Measurements from ENCODE around the gene NR4A1.
A peak's percentile ranks its signal among the peaks of the same experiment; 100 is the strongest.

The NR4A1 gene

GRCh38 chr12:52027085-52027843, 24.0 kb upstream of the NR4A1 start:
- no peak for TF ChIP-seq CTCF (IDR thresholded peaks at IDR 0.05; ENCODE audit: insufficient read depth, low read depth, low read length, missing control alignments)
- no peak for DNase-seq (ENCODE audit: low read depth)
- H3K4me3 ChIP-seq (ENCODE audit: low read depth, low read length): no peak overlapping the region

GRCh38 chr12:52029685-52030084, 21.6 kb upstream of the NR4A1 start:
- TF ChIP-seq CTCF (IDR thresholded peaks at IDR 0.05; ENCODE audit: insufficient read depth, low read depth, low read length, missing control alignments): no peak
- no peak for DNase-seq (ENCODE audit: low read depth)
- H3K4me3 ChIP-seq (ENCODE audit: low read depth, low read length): no peak overlapping the region

GRCh38 chr12:52032446-52032803, 18.8 kb upstream of the NR4A1 start:
- H3K4me3 ChIP-seq (ENCODE audit: low read depth, low read length): no peak overlapping the region
- no peak for DNase-seq (ENCODE audit: low read depth)
- no peak for TF ChIP-seq CTCF (IDR thresholded peaks at IDR 0.05; ENCODE audit: insufficient read depth, low read depth, low read length, missing control alignments)

- TF ChIP-seq CTCF (IDR thresholded peaks at IDR 0.05; ENCODE audit: insufficient read depth, low read depth, low read length, missing control alignments): no peak
- H3K4me3 ChIP-seq (ENCODE audit: low read depth, low read length): peak overlapping the region; percentile 57
- DNase-seq (ENCODE audit: low read depth): peak; percentile 93
Measured at GRCh38 chr12:52032804-52033445, 18.3 kb upstream of the NR4A1 start.

- DNase-seq (ENCODE audit: low read depth): no peak
- TF ChIP-seq CTCF (IDR thresholded peaks at IDR 0.05; ENCODE audit: insufficient read depth, low read depth, low read length, missing control alignments): no peak
- H3K4me3 ChIP-seq (ENCODE audit: low read depth, low read length): peak overlapping the region; percentile 57
Measured at GRCh38 chr12:52033446-52034140, 17.6 kb upstream of the NR4A1 start.

- TF ChIP-seq CTCF (IDR thresholded peaks at IDR 0.05; ENCODE audit: insufficient read depth, low read depth, low read length, missing control alignments): no peak
- no peak for DNase-seq (ENCODE audit: low read depth)
- H3K4me3 ChIP-seq (ENCODE audit: low read depth, low read length): no peak overlapping the region
Measured at GRCh38 chr12:52035190-52035589, 16.1 kb upstream of the NR4A1 start.
